GM18508 (cell line): ENCODE measurements around the gene COA3.

ENCODE experiments used
- ATAC-seq: cut with Tn5 transposase; IDR thresholded peaks from one replicate; pipeline ENCODE4 v1.9.1; 2021; ENCODE audit warnings: moderate number of reproducible peaks; ENCODE audit not compliant: insufficient read depth, unreplicated experiment

The COA3 gene

GRCh38 chr17:42819939-42820535 is 21.5 kb upstream of the COA3 start:
- ATAC-seq, result no peak

GRCh38 chr17:42818379-42818778 is 19.9 kb upstream of the COA3 start:
- no peak for ATAC-seq

- ATAC-seq, result no peak
Observed at GRCh38 chr17:42817866-42818265, 19.4 kb upstream of the COA3 start.

- ATAC-seq, result no peak
Observed at GRCh38 chr17:42814633-42815399, 16.3 kb upstream of the COA3 start.

GRCh38 chr17:42809250-42809649 is 10.7 kb upstream of the COA3 start:
- no peak for ATAC-seq

GRCh38 chr17:42806249-42806648 is 7.7 kb upstream of the COA3 start:
- no peak for ATAC-seq

GRCh38 chr17:42804918-42805367 is 6.4 kb upstream of the COA3 start:
- ATAC-seq, result no peak

- no peak for ATAC-seq
Observed at GRCh38 chr17:42803074-42803883, 4.8 kb upstream of the COA3 start.

GRCh38 chr17:42798011-42798382 is 507 bp downstream of the COA3 start:
- no peak for ATAC-seq

- ATAC-seq, result no peak
Observed at GRCh38 chr17:42797067-42798007, 1.2 kb downstream of the COA3 start.

GRCh38 chr17:42796066-42796758 is 2.3 kb downstream of the COA3 start:
- ATAC-seq, result no peak

GRCh38 chr17:42795465-42795864 is 3.0 kb downstream of the COA3 start:
- ATAC-seq, result no peak

- no peak for ATAC-seq
Observed at GRCh38 chr17:42795061-42795460, 3.4 kb downstream of the COA3 start.

GRCh38 chr17:42792545-42792944 is 6.0 kb downstream of the COA3 start:
- ATAC-seq, result no peak

GRCh38 chr17:42791948-42792347 is 6.6 kb downstream of the COA3 start:
- no peak for ATAC-seq

GRCh38 chr17:42787266-42787665 is 11.2 kb downstream of the COA3 start:
- no peak for ATAC-seq

- no peak for ATAC-seq
Observed at GRCh38 chr17:42784811-42785592, 13.5 kb downstream of the COA3 start.

- no peak for ATAC-seq
Observed at GRCh38 chr17:42784409-42784808, 14.1 kb downstream of the COA3 start.

GRCh38 chr17:42783791-42784138 is 14.7 kb downstream of the COA3 start:
- no peak for ATAC-seq
